Mesenchymal stem cell (in vitro differentiated cells and primary cell): ENCODE measurements around the gene PRDX6.

Experiments used
- DNase-seq: peaks from one replicate; pipeline ENCODE4 v3.0.0-alpha.2; 2013
- H2AFZ ChIP-seq: one replicate; pipeline ENCODE4 v1.6.1; 2013; ENCODE audit warnings: low read depth, mild to moderate bottlenecking, control low read depth, inconsistent platforms, low read length, moderate library complexity
- H2AK5ac ChIP-seq: 2 replicates; pipeline ENCODE4 v1.6.1; 2013; ENCODE audit warnings: low read length, moderate library complexity, mild to moderate bottlenecking, inconsistent platforms; ENCODE audit not compliant: severe bottlenecking
- H2BK120ac ChIP-seq: one replicate; pipeline ENCODE4 v1.6.1; 2013; ENCODE audit warnings: low read depth, mild to moderate bottlenecking, inconsistent platforms, low read length, moderate library complexity
- H2BK12ac ChIP-seq, 2 experiments: one replicate each; pipeline ENCODE4 v1.6.1; 2013; ENCODE audit warnings: inconsistent platforms in 2 of 2, low read length in 2 of 2, mild to moderate bottlenecking in 2 of 2, moderate library complexity in 2 of 2, control low read depth in 1 of 2
- H2BK15ac ChIP-seq: one replicate; pipeline ENCODE4 v1.6.1; 2013; ENCODE audit warnings: mild to moderate bottlenecking, low read depth, inconsistent platforms; ENCODE audit not compliant: poor library complexity, severe bottlenecking
- H2BK5ac ChIP-seq: 2 replicates; pipeline ENCODE4 v1.6.1; 2013; ENCODE audit warnings: low read depth, mild to moderate bottlenecking, low read length, control low read depth, inconsistent platforms; ENCODE audit not compliant: poor library complexity, severe bottlenecking
- H3K14ac ChIP-seq, 2 experiments: one replicate each; pipeline ENCODE4 v1.6.1; 2013; ENCODE audit warnings: inconsistent platforms in 2 of 2, low read length in 2 of 2, control low read depth in 1 of 2, mild to moderate bottlenecking in 1 of 2, moderate library complexity in 1 of 2
- H3K18ac ChIP-seq, 2 experiments: one replicate each; pipeline ENCODE4 v1.6.1; 2013; ENCODE audit warnings: inconsistent platforms in 2 of 2, low read length in 2 of 2, control low read depth in 1 of 2, low read depth in 1 of 2, mild to moderate bottlenecking in 1 of 2
- H3K23ac ChIP-seq, 2 experiments: one replicate each; pipeline ENCODE4 v1.6.1; 2013; ENCODE audit warnings: inconsistent platforms in 2 of 2, low read length in 2 of 2, mild to moderate bottlenecking in 2 of 2, moderate library complexity in 2 of 2, control low read depth in 1 of 2
- H3K27ac ChIP-seq: 2 replicates; pipeline ENCODE4 v1.5.1; 2013; ENCODE audit warnings: mild to moderate bottlenecking, moderate library complexity, low read length, control low read depth, inconsistent platforms; ENCODE audit not compliant: poor library complexity, severe bottlenecking
- H3K27me3 ChIP-seq, 2 experiments: 2 replicates each; pipeline versions ENCODE4 v1.6.1 to v1.7.0; 2013; ENCODE audit warnings: low read length in 2 of 2, mild to moderate bottlenecking in 2 of 2, moderate library complexity in 2 of 2, control low read depth in 1 of 2, inconsistent platforms in 1 of 2; ENCODE audit not compliant: control insufficient read depth in 1 of 2, insufficient read depth in 1 of 2
- H3K36me3 ChIP-seq, 2 experiments: 2 replicates each; pipeline versions ENCODE4 v1.6.1 to v1.7.0; 2013; ENCODE audit warnings: low read length in 2 of 2, control low read depth in 1 of 2, inconsistent platforms in 1 of 2, low read depth in 1 of 2, mild to moderate bottlenecking in 1 of 2; ENCODE audit not compliant: insufficient read depth in 2 of 2, control insufficient read depth in 1 of 2
- H3K4ac ChIP-seq, 2 experiments: one replicate each; pipeline ENCODE4 v1.6.1; 2013; ENCODE audit warnings: inconsistent platforms in 2 of 2, low read length in 2 of 2, mild to moderate bottlenecking in 2 of 2, moderate library complexity in 2 of 2, control low read depth in 1 of 2, low read depth in 1 of 2
- H3K4me1 ChIP-seq: 2 replicates; pipeline ENCODE4 v1.6.1; 2013; ENCODE audit warnings: low read depth, low read length, control low read depth; ENCODE audit not compliant: control insufficient read depth, insufficient read depth
- H3K4me2 ChIP-seq: 2 replicates; pipeline ENCODE4 v1.6.1; 2013; ENCODE audit warnings: low read length, mild to moderate bottlenecking, inconsistent platforms; ENCODE audit not compliant: poor library complexity, severe bottlenecking
- H3K4me3 ChIP-seq, 2 experiments: 2 replicates each; pipeline versions ENCODE4 v1.5.1 to v1.7.0; 2013; ENCODE audit warnings: low read length in 2 of 2, mild to moderate bottlenecking in 2 of 2, control low read depth in 1 of 2, low read depth in 1 of 2; ENCODE audit not compliant: insufficient read depth in 1 of 2
- H3K79me1 ChIP-seq: replicated peaks from 2 replicates; pipeline ENCODE4 v1.6.1; 2013; ENCODE audit warnings: mild to moderate bottlenecking, control low read depth, low read length, inconsistent platforms; ENCODE audit not compliant: poor library complexity, severe bottlenecking
- H3K9ac ChIP-seq: 2 replicates; pipeline ENCODE4 v1.7.0; 2013; ENCODE audit warnings: mild to moderate bottlenecking, low read length, moderate library complexity
- H3K9me3 ChIP-seq: 2 replicates; pipeline ENCODE4 v1.7.0; 2013; ENCODE audit warnings: mild to moderate bottlenecking, low read length; ENCODE audit not compliant: control insufficient read depth
- H4K8ac ChIP-seq: one replicate; pipeline ENCODE4 v1.6.1; 2013; ENCODE audit warnings: inconsistent platforms, mild to moderate bottlenecking, low read length, moderate library complexity
- H4K91ac ChIP-seq: one replicate; pipeline ENCODE4 v1.6.1; 2013; ENCODE audit warnings: mild to moderate bottlenecking, low read length, inconsistent platforms
- WGBS: methylation state at CpG from one replicate; pipeline ENCODE4 v1.1.7; 2013; ENCODE audit warnings: mixed read lengths; 5-methylcytosine and 5-hydroxymethylcytosine counted together

The PRDX6 gene

GRCh38 chr1:173481195-173481772, 4.1 kb downstream of the PRDX6 start:
- Histone ChIP-seq H2BK12ac (no peak overlapping the region), H3K79me1 (peaks cover 11% of the 10 kb centered on the region), H4K91ac (no peak overlapping the region), H3K27ac (no peak overlapping the region), H3K4ac (no peak overlapping the region), H2BK5ac (no peak overlapping the region), H2BK15ac (no peak overlapping the region), H3K4me1 (no peaks in the 10 kb centered on the region), H3K4me3 (no peak overlapping the region), H3K4me2 (no peak overlapping the region), H3K18ac (no peak overlapping the region), H4K8ac (no peak overlapping the region), H3K9ac (no peak overlapping the region), H2AFZ (no peak overlapping the region), H3K36me3 (peaks cover 6 to 61% of the 10 kb centered on the region in 2 experiments), H3K27me3 (no peaks in the 10 kb centered on the region), H3K9me3 (no peaks in the 10 kb centered on the region), H2BK120ac (no peak overlapping the region), H3K23ac (no peak overlapping the region), H3K14ac (no peak overlapping the region), H2AK5ac (no peak overlapping the region)
- DNase-seq: no peak
- 100% methylated on average over 1 of the region's 1 CpG for WGBS

GRCh38 chr1:173482683-173483082, 5.5 kb downstream of the PRDX6 start:
- Histone ChIP-seq H3K9me3 (no peaks in the 10 kb centered on the region), H2BK15ac (no peak overlapping the region), H2BK12ac (no peak overlapping the region), H4K8ac (no peak overlapping the region), H3K4me2 (no peak overlapping the region), H3K9ac (no peak overlapping the region), H2BK5ac (no peak overlapping the region), H2AFZ (no peak overlapping the region), H2BK120ac (no peak overlapping the region), H3K79me1 (peaks cover 11% of the 10 kb centered on the region), H3K14ac (no peak overlapping the region), H3K4me3 (no peak overlapping the region), H3K27me3 (no peaks in the 10 kb centered on the region), H3K23ac (no peak overlapping the region), H3K36me3 (peaks cover 12 to 75% of the 10 kb centered on the region in 2 experiments), H3K27ac (no peak overlapping the region), H4K91ac (no peak overlapping the region), H3K4me1 (no peaks in the 10 kb centered on the region), H2AK5ac (no peak overlapping the region), H3K18ac (no peak overlapping the region), H3K4ac (no peak overlapping the region)
- DNase-seq: no peak
- 100% methylated on average over 1 of the region's 1 CpG for WGBS

GRCh38 chr1:173484276-173484675, 7.1 kb downstream of the PRDX6 start:
- H2BK120ac ChIP-seq: no peak overlapping the region
- no peak overlapping the region for H3K14ac ChIP-seq
- H3K4me1 ChIP-seq: no peaks in the 10 kb centered on the region
- H2BK12ac ChIP-seq: no peak overlapping the region
- no peak overlapping the region for H3K4ac ChIP-seq
- H3K36me3 ChIP-seq: peaks cover 13 to 91% of the 10 kb centered on the region in 2 experiments
- no peak overlapping the region for H4K8ac ChIP-seq
- no peaks in the 10 kb centered on the region for H3K9me3 ChIP-seq
- peaks cover 11% of the 10 kb centered on the region for H3K79me1 ChIP-seq
- no peak overlapping the region for H3K9ac ChIP-seq
- WGBS: 93% methylated on average over 2 of the region's 2 CpGs
- no peak for DNase-seq
- H3K4me2 ChIP-seq: no peak overlapping the region
- H2BK15ac ChIP-seq: no peak overlapping the region
- no peak overlapping the region for H2AK5ac ChIP-seq
- no peak overlapping the region for H3K18ac ChIP-seq
- H4K91ac ChIP-seq: no peak overlapping the region
- H3K27ac ChIP-seq: no peak overlapping the region
- no peak overlapping the region for H2BK5ac ChIP-seq
- H3K4me3 ChIP-seq: no peak overlapping the region
- no peak overlapping the region for H3K23ac ChIP-seq
- no peaks in the 10 kb centered on the region for H3K27me3 ChIP-seq
- H2AFZ ChIP-seq: no peak overlapping the region

GRCh38 chr1:173485401-173485800, 8.3 kb downstream of the PRDX6 start:
- Histone ChIP-seq H3K36me3 (peaks cover 18 to 96% of the 10 kb centered on the region in 2 experiments), H3K4me1 (no peaks in the 10 kb centered on the region), H3K23ac (no peak overlapping the region), H4K8ac (no peak overlapping the region), H3K27me3 (no peaks in the 10 kb centered on the region), H3K4me3 (no peak overlapping the region), H3K14ac (no peak overlapping the region), H3K9me3 (no peaks in the 10 kb centered on the region), H2BK15ac (no peak overlapping the region), H3K79me1 (peaks cover 10% of the 10 kb centered on the region), H3K4me2 (no peak overlapping the region), H2AK5ac (no peak overlapping the region), H2AFZ (no peak overlapping the region), H2BK5ac (no peak overlapping the region), H3K18ac (no peak overlapping the region), H3K4ac (no peak overlapping the region), H3K9ac (no peak overlapping the region), H2BK12ac (no peak overlapping the region), H4K91ac (no peak overlapping the region), H2BK120ac (no peak overlapping the region), H3K27ac (no peak overlapping the region)
- no peak for DNase-seq
- WGBS: 99% methylated on average over 5 of the region's 7 CpGs
